ENCODE measurements around the gene TMEM151B.
"Not testable (repeated sequence)": the region's sequence is repeated elsewhere in the genome, so short reads cannot be mapped to it uniquely, and the experiment has no call there.

TMEM151B gene

DNA sequence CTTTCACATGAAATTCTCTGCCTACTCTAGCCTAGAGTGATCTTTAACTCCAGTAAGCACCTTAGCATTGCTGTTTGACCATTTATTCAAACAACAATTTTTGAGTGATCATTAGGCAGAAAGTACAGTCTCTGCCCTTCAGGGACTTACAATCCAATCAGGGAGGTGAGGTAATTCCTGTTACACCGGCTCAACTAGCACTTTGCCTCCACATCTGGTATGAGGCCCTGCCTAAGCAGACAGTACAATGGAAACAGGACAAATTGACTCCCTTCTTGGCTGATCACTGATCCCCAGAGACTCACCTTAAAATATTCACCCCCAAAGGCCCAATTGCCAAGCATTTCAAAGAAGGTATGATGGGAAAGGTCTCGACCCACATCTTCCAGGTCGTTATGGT is 41.5 kb downstream of the TMEM151B start:
- TF ChIP-seq MYC (IDR thresholded peaks at IDR 0.05; ENCODE audit: low read depth, low read length) (no peak), MAX (IDR thresholded peaks at IDR 0.05; ENCODE audit: low read depth, low read length) (no peak), POLR2A (IDR thresholded peaks at IDR 0.05; ENCODE audit: extremely low read depth, insufficient read length) (no peak)
- TF ChIP-seq, protein P1, sequence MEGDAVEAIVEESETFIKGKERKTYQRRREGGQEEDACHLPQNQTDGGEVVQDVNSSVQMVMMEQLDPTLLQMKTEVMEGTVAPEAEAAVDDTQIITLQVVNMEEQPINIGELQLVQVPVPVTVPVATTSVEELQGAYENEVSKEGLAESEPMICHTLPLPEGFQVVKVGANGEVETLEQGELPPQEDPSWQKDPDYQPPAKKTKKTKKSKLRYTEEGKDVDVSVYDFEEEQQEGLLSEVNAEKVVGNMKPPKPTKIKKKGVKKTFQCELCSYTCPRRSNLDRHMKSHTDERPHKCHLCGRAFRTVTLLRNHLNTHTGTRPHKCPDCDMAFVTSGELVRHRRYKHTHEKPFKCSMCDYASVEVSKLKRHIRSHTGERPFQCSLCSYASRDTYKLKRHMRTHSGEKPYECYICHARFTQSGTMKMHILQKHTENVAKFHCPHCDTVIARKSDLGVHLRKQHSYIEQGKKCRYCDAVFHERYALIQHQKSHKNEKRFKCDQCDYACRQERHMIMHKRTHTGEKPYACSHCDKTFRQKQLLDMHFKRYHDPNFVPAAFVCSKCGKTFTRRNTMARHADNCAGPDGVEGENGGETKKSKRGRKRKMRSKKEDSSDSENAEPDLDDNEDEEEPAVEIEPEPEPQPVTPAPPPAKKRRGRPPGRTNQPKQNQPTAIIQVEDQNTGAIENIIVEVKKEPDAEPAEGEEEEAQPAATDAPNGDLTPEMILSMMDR (IDR thresholded peaks at IDR 0.05; ENCODE audit: low read depth, low read length) = no peak
- H3K4me3 ChIP-seq (ENCODE audit: low read depth, low read length) = peak overlapping the region; percentile 81
- DNase-seq (ENCODE audit: low read depth) = no peak

DNA sequence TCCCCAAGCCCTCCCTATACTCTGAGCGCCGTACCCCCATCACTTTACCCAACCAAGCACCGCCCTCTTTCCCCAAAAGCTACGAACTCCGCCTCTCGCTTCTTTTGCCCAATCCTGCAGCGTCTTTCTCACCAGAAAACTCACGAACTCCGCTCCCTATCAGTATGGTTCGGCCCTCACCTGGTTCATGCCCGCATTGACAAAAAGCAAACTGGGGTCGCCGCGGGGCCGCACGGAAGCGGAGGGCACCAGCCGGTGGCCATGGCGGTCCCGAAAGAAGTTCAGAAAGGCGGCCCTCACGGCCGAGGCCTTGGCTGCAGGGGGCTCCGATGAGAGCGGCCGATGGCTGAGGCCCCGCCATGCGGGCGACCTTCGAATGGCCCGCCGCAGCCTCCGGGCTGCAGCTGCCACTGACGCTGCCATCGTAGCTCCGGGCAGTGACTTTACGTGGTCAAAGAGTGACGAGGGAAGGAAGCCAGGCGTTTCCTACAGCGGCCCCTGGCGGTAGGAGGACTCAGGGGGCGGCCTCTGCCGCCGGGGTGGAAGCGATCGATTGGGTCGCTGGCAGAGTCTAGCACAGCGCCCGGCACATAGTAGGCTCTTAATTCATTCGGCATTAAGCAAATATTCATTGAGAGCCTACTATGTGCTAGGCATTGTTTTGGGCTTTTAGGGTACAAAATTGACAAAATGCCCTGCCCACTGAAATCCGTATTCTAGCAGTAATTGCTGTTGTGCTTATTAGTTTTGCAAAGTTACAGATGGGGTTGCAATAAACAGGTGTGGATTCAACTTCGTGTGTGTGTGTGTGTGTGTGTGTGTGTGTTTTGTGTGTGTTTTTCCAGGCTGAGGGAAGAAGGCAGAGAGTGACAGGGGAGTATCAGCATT is 42.9 kb downstream of the TMEM151B start, which contains the start of gene AARS2:
AARS2 (minus strand) TSS at position 447 of the 888 bp plus-strand sequence; CDS start at position 423, 24 bp downstream.
- TF ChIP-seq, protein P1 (IDR thresholded peaks at IDR 0.05; ENCODE audit: low read depth, low read length) = peak; percentile 99
- TF ChIP-seq MAX (IDR thresholded peaks at IDR 0.05; ENCODE audit: low read depth, low read length) (peak; percentile 62; the same call in 1 of the 2 replicates), POLR2A (IDR thresholded peaks at IDR 0.05; ENCODE audit: extremely low read depth, insufficient read length) (peak; percentile 88), MYC (IDR thresholded peaks at IDR 0.05; ENCODE audit: low read depth, low read length) (peak; percentile 76)
- H3K4me3 ChIP-seq (ENCODE audit: low read depth, low read length) = peak within 1 kb of the TSS; percentile 81
- peak; percentile 91 for DNase-seq (ENCODE audit: low read depth)

GRCh38 chr6:44314657-44315056 is 44.4 kb downstream of the TMEM151B start:
- DNase-seq (ENCODE audit: low read depth) = not testable (repeated sequence)

DNA sequence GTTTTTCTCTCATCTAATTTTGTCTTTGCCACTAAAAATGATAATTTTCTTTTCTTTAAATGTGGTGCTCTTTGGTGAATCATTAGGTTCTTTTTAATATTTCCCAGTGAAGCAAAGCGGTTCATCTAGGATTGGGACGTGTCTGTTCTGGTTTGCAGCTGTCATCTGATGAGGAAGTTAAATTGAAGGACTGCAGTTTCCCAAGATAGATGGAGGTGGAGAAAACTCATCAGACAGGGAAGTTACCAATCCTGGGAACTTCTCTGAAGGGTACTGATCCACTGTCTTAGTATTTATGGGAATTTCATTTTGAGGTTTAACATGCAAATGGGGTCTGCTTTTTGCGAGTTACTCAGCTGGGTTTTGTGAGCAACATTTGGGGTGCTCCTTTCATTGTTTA is 45.3 kb downstream of the TMEM151B start:
- no peak for DNase-seq (ENCODE audit: low read depth)
- TF ChIP-seq MYC (IDR thresholded peaks at IDR 0.05; ENCODE audit: low read depth, low read length) (no peak), POLR2A (IDR thresholded peaks at IDR 0.05; ENCODE audit: extremely low read depth, insufficient read length) (no peak), MAX (IDR thresholded peaks at IDR 0.05; ENCODE audit: low read depth, low read length) (no peak)
- TF ChIP-seq, protein P1 (IDR thresholded peaks at IDR 0.05; ENCODE audit: low read depth, low read length) = no peak
- H3K4me3 ChIP-seq (ENCODE audit: low read depth, low read length) = no peak overlapping the region

More at GRCh38 chr6:44314657-44315056, 44.4 kb downstream of the TMEM151B start:
- not testable (repeated sequence) for H3K4me3 ChIP-seq (ENCODE audit: low read depth, low read length)

- no peak for DNase-seq (ENCODE audit: low read depth)
- no peak for TF ChIP-seq MAX (IDR thresholded peaks at IDR 0.05; ENCODE audit: low read depth, low read length)
- TF ChIP-seq, protein P1 (IDR thresholded peaks at IDR 0.05; ENCODE audit: low read depth, low read length) = no peak
- TF ChIP-seq MYC (IDR thresholded peaks at IDR 0.05; ENCODE audit: low read depth, low read length) = no peak
- no peak for TF ChIP-seq POLR2A (IDR thresholded peaks at IDR 0.05; ENCODE audit: extremely low read depth, insufficient read length)
- H3K4me3 ChIP-seq (ENCODE audit: low read depth, low read length) = no peak overlapping the region
Measured at GRCh38 chr6:44315951-44316350, 45.7 kb downstream of the TMEM151B start.

DNA sequence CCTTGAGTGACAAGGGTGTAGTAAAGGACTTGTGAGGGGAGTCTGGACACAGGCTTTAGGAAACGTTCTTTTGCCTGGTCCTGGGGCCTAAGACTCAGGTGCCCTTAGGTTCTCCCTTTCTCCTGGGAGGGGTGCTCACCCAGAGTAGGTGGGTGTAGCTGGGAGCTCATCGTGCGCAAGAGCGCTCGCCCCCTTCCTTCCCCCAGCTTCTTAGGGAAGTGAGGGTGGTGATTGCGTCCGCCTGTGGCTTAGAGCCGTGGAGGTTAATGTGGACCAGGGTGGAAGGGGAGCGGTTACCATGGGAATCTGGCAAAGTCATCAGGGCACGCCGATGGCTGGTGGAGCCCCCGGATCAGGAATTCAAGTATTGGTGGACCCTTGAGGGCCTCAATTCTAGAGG is 46.2 kb downstream of the TMEM151B start:
- no peak for TF ChIP-seq MAX (IDR thresholded peaks at IDR 0.05; ENCODE audit: low read depth, low read length)
- TF ChIP-seq, protein P1 (IDR thresholded peaks at IDR 0.05; ENCODE audit: low read depth, low read length) = no peak
- TF ChIP-seq MYC (IDR thresholded peaks at IDR 0.05; ENCODE audit: low read depth, low read length) = no peak
- no peak for TF ChIP-seq POLR2A (IDR thresholded peaks at IDR 0.05; ENCODE audit: extremely low read depth, insufficient read length)
- H3K4me3 ChIP-seq (ENCODE audit: low read depth, low read length) = no peak overlapping the region
- DNase-seq (ENCODE audit: low read depth) = no peak

DNA sequence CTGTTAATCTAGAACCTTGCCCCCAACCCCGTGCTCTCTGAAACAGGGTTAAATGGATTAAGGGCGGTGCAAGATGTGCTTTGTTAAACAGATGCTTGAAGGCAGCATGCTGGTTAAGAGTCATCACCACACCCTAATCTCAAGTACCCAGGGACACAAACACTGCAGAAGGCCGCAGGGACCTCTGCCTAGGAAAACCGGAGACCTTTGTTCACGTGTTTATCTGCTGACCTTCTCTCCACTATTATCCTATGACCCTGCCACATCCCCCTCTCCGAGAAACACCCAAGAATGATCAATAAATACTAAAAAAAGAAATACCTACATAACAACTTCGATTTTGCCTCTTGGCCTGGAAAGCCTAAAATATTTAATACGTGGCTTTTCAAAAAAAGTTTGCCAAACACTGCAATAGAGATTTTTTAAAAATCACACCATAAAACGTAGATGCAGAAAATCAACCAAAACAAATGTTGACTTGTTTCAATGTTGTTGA is 46.9 kb downstream of the TMEM151B start:
- not testable (repeated sequence) for DNase-seq (ENCODE audit: low read depth); H3K4me3 ChIP-seq (ENCODE audit: low read depth, low read length)

Measured in NB4 (cell line).